GM23248 (cell line): ENCODE results near the gene DOCK6. TPM values are rescaled to one million over a fixed set of nuclear protein-coding genes. Genes with fewer than 3 reads are reported as not detected.
A peak's percentile ranks its signal among the peaks of the same experiment; 100 is the strongest.

ENCODE experiments used
- DNase-seq: peaks from one replicate; pipeline ENCODE4 v3.0.0-alpha.2; 2015
- H2AFZ ChIP-seq: fragments of 200-600 bp; sonication (generic); 2 replicates; pipeline ENCODE4 v1.6.1; 2016; ENCODE audit warnings: antibody characterized with exemption
- H3F3A ChIP-seq: fragments of 200-600 bp; sonication (generic); 2 replicates; pipeline ENCODE4 v1.6.1; 2016; ENCODE audit warnings: mild to moderate bottlenecking, antibody characterized with exemption, mixed run types; ENCODE audit not compliant: insufficient read depth
- H3K27ac ChIP-seq: fragments of 200-600 bp; sonication (generic); 2 replicates; pipeline ENCODE4 v1.5.1; 2016; ENCODE audit warnings: mild to moderate bottlenecking
- H3K27me3 ChIP-seq: fragments of 200-600 bp; sonication (generic); replicated peaks from 2 replicates; pipeline ENCODE4 v1.6.1; 2016; ENCODE audit warnings: mild to moderate bottlenecking; ENCODE audit not compliant: insufficient read depth
- H3K36me3 ChIP-seq: fragments of 200-600 bp; sonication (generic); 2 replicates; pipeline ENCODE4 v1.6.1; 2016; ENCODE audit warnings: low read depth, mild to moderate bottlenecking
- H3K4me1 ChIP-seq: fragments of 200-600 bp; sonication (generic); 2 replicates; pipeline ENCODE4 v1.6.1; 2016; ENCODE audit warnings: mild to moderate bottlenecking; ENCODE audit not compliant: insufficient read depth
- H3K4me2 ChIP-seq: fragments of 200-600 bp; sonication (generic); one replicate; pipeline ENCODE4 v1.6.1; 2016; ENCODE audit warnings: mild to moderate bottlenecking; ENCODE audit not compliant: unreplicated experiment
- H3K4me3 ChIP-seq: fragments of 200-600 bp; sonication (generic); 2 replicates; pipeline ENCODE4 v1.5.1; 2016; ENCODE audit warnings: mild to moderate bottlenecking
- H3K79me2 ChIP-seq: fragments of 200-600 bp; sonication (generic); 2 replicates; pipeline ENCODE4 v1.6.1; 2016; ENCODE audit warnings: mild to moderate bottlenecking; ENCODE audit not compliant: insufficient read depth
- H3K9ac ChIP-seq: fragments of 200-600 bp; sonication (generic); 2 replicates; pipeline ENCODE4 v1.6.1; 2016; ENCODE audit warnings: mild to moderate bottlenecking
- H3K9me2 ChIP-seq: fragments of 200-600 bp; sonication (generic); 2 replicates; pipeline ENCODE4 v1.6.1; 2016; ENCODE audit warnings: mixed run types, mild to moderate bottlenecking, moderate library complexity; ENCODE audit not compliant: insufficient read depth
- H3K9me3 ChIP-seq: fragments of 200-600 bp; sonication (generic); one replicate; pipeline ENCODE4 v1.6.1; 2017; ENCODE audit warnings: low read depth
- H4K20me1 ChIP-seq: fragments of 200-600 bp; sonication (generic); 2 replicates; pipeline ENCODE4 v1.6.0; 2016; ENCODE audit not compliant: insufficient read depth
- EZH2 ChIP-seq: fragments of 200-600 bp; sonication (generic); IDR thresholded peaks from 2 replicates; pipeline ENCODE4 v1.6.1; 2018; ENCODE audit warnings: antibody characterized with exemption, mild to moderate bottlenecking; ENCODE audit not compliant: insufficient read depth, poor library complexity, severe bottlenecking
- EZH2phosphoT487 ChIP-seq: fragments of 200-600 bp; sonication (generic); IDR thresholded peaks from 2 replicates; pipeline ENCODE4 v1.6.1; 2018; ENCODE audit warnings: antibody characterized with exemption, moderate library complexity, mild to moderate bottlenecking, low read depth; ENCODE audit not compliant: insufficient read depth
- WGBS, 2 experiments: methylation state at CpG; one replicate each; pipeline ENCODE4 v1.1.6; 2015 to 2017; ENCODE audit warnings: low lambda C conversion rate in 2 of 2, low coverage in 1 of 2; ENCODE audit errors: missing lambda C conversion rate in 2 of 2; 5-methylcytosine and 5-hydroxymethylcytosine counted together
- in situ Hi-C: fragments of 300-500 bp; cut with MboI; formaldehyde crosslinking; loops from 2 replicates; pipeline ENCODE4 v1.15.0; 2020
- polyA plus RNA-seq: library from polyadenylated mRNA; unstranded; fragments of >200 nt; fragmentation: Nextera tagmentation; extraction: Ambion mirVana; gene quantifications from 2 replicates; pipeline ENCODE4 v1.2.1, GENCODE V29; 2016
- total RNA-seq: library from RNA; depleted of rRNA; stranded (reverse); fragments of >200 nt; shearing (Covaris generic); gene quantifications from 2 replicates; pipeline ENCODE4 v1.2.3, GENCODE V29; 2014

Gene DOCK6
- total and polyA plus RNA-seq, 2 experiments from 2014 or later = 10.7 to 11.8 TPM

DNA sequence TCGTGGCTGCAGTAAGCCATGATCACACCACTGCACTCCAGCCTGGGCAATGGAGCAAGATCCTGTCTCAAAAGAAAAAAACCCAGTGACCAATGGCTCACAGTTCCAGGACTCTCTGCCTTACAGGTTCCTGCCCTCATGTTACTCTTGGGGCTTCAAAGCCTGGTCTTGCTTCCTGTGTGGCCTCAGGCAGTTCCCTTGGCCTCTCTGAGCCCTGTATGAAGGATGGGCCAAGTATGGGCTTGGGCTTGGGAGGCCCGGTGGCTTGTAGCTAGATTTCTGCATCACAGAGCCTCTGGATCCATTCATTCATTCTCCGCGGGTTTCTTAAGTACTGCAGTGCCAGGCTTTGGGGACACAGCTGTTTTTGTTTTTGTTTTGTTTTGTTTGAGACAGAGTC, 32.9 kb upstream of the DOCK6 start:
- H2AFZ ChIP-seq = no peak overlapping the region
- H3F3A ChIP-seq = peaks cover 9% of the 10 kb centered on the region
- no peaks in the 10 kb centered on the region for H3K27me3 ChIP-seq
- no peak overlapping the region for H3K27ac ChIP-seq
- no peaks in the 10 kb centered on the region for H3K9me2 ChIP-seq
- H3K4me1 ChIP-seq = peaks cover 6% of the 10 kb centered on the region
- H3K4me2 ChIP-seq = no peak overlapping the region
- H3K9ac ChIP-seq = no peak overlapping the region
- H3K9me3 ChIP-seq = no peaks in the 10 kb centered on the region
- no peak for TF ChIP-seq EZH2phosphoT487
- no peak for TF ChIP-seq EZH2
- no peak for DNase-seq
- no peaks in the 10 kb centered on the region for H4K20me1 ChIP-seq
- no peak overlapping the region for H3K4me3 ChIP-seq
- in situ Hi-C loops = loop anchor here (25.0 kb wide), 1 partner anchor 167 kb away; no protein-coding TSS in a partner anchor
- H3K36me3 ChIP-seq = no peaks in the 10 kb centered on the region
- H3K79me2 ChIP-seq = no peaks in the 10 kb centered on the region
- WGBS, 2 experiments = 40 to 45% methylated on average over 4 of the region's 4 CpGs

DNA sequence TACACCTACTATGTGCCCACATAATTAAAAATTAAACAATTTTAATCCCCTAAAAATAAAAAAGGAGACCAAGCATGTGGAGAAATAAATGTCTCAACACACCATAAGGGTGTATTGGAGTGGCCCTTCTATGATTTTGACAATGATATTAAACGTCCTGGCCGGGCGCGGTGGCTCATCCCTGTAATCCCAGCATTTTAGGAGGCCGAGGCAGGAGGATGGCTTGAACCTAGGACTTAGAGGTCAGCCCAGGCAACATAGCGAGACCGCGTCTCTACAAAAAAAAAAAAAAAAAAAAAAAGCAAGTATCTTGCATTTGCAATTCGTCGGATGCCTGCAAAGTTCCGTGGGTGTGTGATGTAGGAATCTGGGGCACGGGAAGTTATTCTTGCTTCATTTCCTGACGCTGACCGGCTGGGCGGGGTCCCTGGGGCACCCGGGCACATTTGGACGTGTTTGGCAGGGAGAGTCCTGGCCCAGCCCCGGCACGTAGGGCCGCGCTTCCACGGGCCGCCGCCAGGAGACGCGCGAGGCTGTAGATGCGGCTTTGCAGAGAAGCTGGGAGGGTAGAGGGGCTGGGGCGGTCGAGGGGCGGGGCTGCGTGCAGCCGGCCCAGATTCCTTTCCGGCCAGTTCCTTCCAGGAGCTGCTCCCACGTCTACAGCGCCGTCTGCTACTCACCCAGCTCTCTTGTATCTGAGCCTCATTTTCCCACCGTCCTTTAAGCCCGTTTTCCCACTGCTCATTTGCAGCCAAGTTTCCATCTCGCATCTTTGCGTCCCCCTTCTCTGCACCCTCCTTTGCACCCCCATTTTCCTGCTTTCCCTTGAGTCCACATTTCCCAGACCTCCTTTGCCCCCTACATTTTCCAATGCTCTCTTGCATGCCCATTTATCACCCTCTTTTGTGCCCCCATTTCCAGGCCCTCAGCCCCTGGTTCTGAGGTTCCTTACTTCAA, 31.4 kb upstream of the DOCK6 start:
- peaks cover 6% of the 10 kb centered on the region for H3K4me1 ChIP-seq
- peak overlapping the region; percentile 57 for H3K4me3 ChIP-seq
- H3K27me3 ChIP-seq = no peaks in the 10 kb centered on the region
- TF ChIP-seq EZH2phosphoT487 (no peak), EZH2 (no peak)
- H3K9me3 ChIP-seq = no peaks in the 10 kb centered on the region
- H3K4me2 ChIP-seq = peak overlapping the region; percentile 27
- in situ Hi-C loops = loop anchor here (25.0 kb wide), 1 partner anchor 169 kb away; no protein-coding TSS in a partner anchor
- H2AFZ ChIP-seq = peak overlapping the region; percentile 61
- peaks cover 9% of the 10 kb centered on the region for H3F3A ChIP-seq
- no peaks in the 10 kb centered on the region for H4K20me1 ChIP-seq
- peak; percentile 94 for DNase-seq
- no peaks in the 10 kb centered on the region for H3K79me2 ChIP-seq
- no peaks in the 10 kb centered on the region for H3K36me3 ChIP-seq
- H3K9ac ChIP-seq = peak overlapping the region; percentile 51
- H3K9me2 ChIP-seq = no peaks in the 10 kb centered on the region
- 4 to 5% methylated on average over 34 to 41 of the region's 41 CpGs for WGBS, 2 experiments
- peak overlapping the region; percentile 54 for H3K27ac ChIP-seq

DNA sequence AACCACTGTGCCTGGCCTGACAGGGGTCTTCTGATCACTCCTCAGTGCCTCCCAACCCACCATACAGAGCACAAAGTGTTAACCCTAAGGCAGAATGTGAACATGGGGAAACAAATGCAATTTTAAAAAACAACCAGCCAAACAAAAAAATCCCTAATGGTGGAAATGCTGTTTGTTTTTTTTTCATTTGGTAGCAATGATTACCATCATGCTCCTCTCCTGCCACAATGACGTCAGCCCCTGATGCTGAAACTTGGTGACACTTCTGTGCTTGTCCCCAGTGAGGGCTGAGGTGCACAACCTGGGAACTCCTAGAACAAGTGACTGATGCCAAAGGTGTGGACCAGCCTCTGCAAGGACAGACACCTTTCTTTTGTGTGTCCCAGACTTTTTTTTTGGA, 29.7 kb upstream of the DOCK6 start:
- no peak for TF ChIP-seq EZH2
- no peak for TF ChIP-seq EZH2phosphoT487
- WGBS, 2 experiments = 5 to 14% methylated on average over 1 of the region's 1 CpG

DNA sequence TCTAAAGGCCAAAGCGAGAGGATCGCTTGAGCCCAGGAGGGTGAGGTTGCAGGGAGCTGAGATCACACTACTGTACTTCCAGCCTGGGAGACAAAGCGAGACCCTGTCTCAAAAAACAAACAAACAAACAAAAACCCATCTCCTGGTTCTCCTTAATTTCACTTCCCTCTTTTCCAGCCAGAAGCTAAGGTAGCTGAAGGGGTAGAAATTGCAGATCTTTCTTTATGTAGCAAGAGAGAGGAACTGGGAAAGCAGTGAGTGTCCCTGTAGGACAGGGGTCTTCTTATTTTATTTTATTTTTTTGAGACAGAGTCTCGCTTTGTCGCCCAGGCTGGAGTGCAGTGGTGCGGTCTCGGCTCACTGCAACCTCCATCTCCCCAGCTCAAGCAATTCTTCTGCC, 29.1 kb upstream of the DOCK6 start:
- Histone ChIP-seq H3K27me3 (no peaks in the 10 kb centered on the region), H3K4me2 (no peak overlapping the region), H3K27ac (no peak overlapping the region), H3K9me3 (no peaks in the 10 kb centered on the region), H3K36me3 (no peaks in the 10 kb centered on the region), H3K4me3 (no peak overlapping the region), H3F3A (peaks cover 6% of the 10 kb centered on the region), H3K9ac (no peak overlapping the region), H3K4me1 (peaks cover 13% of the 10 kb centered on the region), H3K79me2 (no peaks in the 10 kb centered on the region), H3K9me2 (no peaks in the 10 kb centered on the region), H2AFZ (no peak overlapping the region), H4K20me1 (no peaks in the 10 kb centered on the region)
- DNase-seq = no peak
- WGBS, 2 experiments = 92 to 93% methylated on average over 7 of the region's 7 CpGs
- no peak for TF ChIP-seq EZH2
- no peak for TF ChIP-seq EZH2phosphoT487
- in situ Hi-C loops = loop anchor here (25.0 kb wide), 1 partner anchor 171 kb away; no protein-coding TSS in a partner anchor

More for the DNA sequence above, 29.7 kb upstream of the DOCK6 start:
- no peak for DNase-seq
- H3K4me3 ChIP-seq = no peak overlapping the region
- in situ Hi-C loops = loop anchor here (25.0 kb wide), 1 partner anchor 170 kb away; no protein-coding TSS in a partner anchor
- no peaks in the 10 kb centered on the region for H3K79me2 ChIP-seq
- H3K9me3 ChIP-seq = no peaks in the 10 kb centered on the region
- H2AFZ ChIP-seq = no peak overlapping the region
- no peaks in the 10 kb centered on the region for H3K27me3 ChIP-seq
- H4K20me1 ChIP-seq = no peaks in the 10 kb centered on the region
- H3K9me2 ChIP-seq = no peaks in the 10 kb centered on the region
- H3K27ac ChIP-seq = no peak overlapping the region
- no peak overlapping the region for H3K9ac ChIP-seq
- peaks cover 9% of the 10 kb centered on the region for H3F3A ChIP-seq
- no peaks in the 10 kb centered on the region for H3K36me3 ChIP-seq
- H3K4me1 ChIP-seq = peaks cover 7% of the 10 kb centered on the region
- H3K4me2 ChIP-seq = no peak overlapping the region
